SK-N-MC (cell line): ENCODE data around the gene IPP.

Experiments used
- DNase-seq: peaks from one replicate; pipeline ENCODE4 v3.0.0-alpha.2; 2011; ENCODE audit warnings: low read depth, low spot score
- H3K27ac ChIP-seq: fragments of 200-600 bp; sonication (generic); 2 replicates; pipeline ENCODE4 v1.5.1; 2016; ENCODE audit warnings: mixed run types
- H3K36me3 ChIP-seq: fragments of 200-600 bp; sonication (generic); 2 replicates; pipeline ENCODE4 v1.6.1; 2017; ENCODE audit warnings: antibody characterized with exemption, low read length, mixed read lengths; ENCODE audit not compliant: insufficient read depth
- H3K4me3 ChIP-seq: fragments of 200-600 bp; sonication (generic); 2 replicates; pipeline ENCODE4 v1.5.1; 2016
- H3K9ac ChIP-seq: fragments of 200-600 bp; sonication (generic); 2 replicates; pipeline ENCODE4 v1.8.0; 2017; ENCODE audit warnings: mixed run types, mixed read lengths; ENCODE audit not compliant: insufficient read length
- H3K9me3 ChIP-seq: fragments of 200-600 bp; sonication (generic); 2 replicates; pipeline ENCODE4 v1.6.1; 2017; ENCODE audit warnings: low read depth, mild to moderate bottlenecking, antibody characterized with exemption, low read length, moderate library complexity, mixed read lengths
- EZH2 ChIP-seq: fragments of 200-600 bp; sonication (generic); IDR thresholded peaks from one replicate; pipeline ENCODE4 v1.6.1; 2017; ENCODE audit warnings: antibody characterized with exemption
- FOXP2 ChIP-seq: optimal IDR thresholded peaks from 2 replicates; pipeline ENCODE3; 2011; ENCODE audit warnings: mild to moderate bottlenecking, moderate library complexity; ENCODE audit not compliant: insufficient read depth; ENCODE audit errors: extremely low read length, control extremely low read depth
- POLR2AphosphoS5 ChIP-seq: IDR thresholded peaks from 2 replicates; pipeline ENCODE4 v1.6.1; 2012; ENCODE audit warnings: mild to moderate bottlenecking, low read depth, low read length, borderline replicate concordance

IPP gene

DNA sequence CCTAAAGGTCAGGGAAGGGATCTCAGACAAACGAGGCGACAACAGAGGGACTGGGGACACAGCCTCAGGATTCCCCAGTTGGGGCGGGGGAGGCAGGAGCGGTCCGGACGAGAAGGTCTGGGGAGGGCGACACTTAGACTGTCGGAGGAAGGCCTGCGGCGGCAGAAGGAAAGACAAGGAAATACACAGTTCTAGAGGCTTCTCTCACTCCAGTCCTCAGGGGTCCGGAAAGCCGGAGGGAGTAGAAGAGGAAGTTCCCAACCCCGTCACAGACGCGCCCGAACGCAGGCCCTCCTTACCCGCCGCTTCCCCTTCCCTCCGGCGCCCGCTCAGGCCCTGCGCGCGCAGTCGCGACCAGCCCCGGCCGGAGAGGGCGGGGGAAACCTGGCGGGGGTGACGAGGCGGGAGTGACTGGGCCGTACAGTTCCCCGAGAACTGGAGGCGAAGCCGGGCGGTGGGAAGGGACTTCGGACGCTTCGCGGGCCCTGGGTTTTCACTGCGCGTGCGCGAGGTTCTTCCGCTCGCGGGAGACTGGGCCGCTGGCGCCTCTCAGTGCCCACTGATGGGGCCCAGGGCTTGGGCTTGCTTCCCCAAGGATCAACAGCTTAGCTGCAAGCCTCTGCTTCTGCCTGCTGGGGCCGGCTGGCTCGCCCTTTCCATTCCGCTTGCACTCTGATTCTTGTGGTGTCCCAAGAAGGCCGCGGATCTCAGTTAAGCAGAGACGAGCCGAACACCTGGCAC, at the start of gene IPP:
TSS of gene IPP (minus strand) at position 356 of the 741 bp plus-strand sequence. CDS start 4,242 bp downstream, outside the sequence.
- H3K36me3 ChIP-seq, result no peaks in the 10 kb centered on the region
- peak; percentile 45 for DNase-seq
- peak within 1 kb of the TSS; percentile 95 for H3K9ac ChIP-seq
- TF ChIP-seq POLR2AphosphoS5 (peak; percentile 92), EZH2 (no peak)
- H3K27ac ChIP-seq, result peak within 1 kb of the TSS; percentile 92
- H3K9me3 ChIP-seq, result no peaks in the 10 kb centered on the region
- peak within 1 kb of the TSS; percentile 88 for H3K4me3 ChIP-seq

DNA sequence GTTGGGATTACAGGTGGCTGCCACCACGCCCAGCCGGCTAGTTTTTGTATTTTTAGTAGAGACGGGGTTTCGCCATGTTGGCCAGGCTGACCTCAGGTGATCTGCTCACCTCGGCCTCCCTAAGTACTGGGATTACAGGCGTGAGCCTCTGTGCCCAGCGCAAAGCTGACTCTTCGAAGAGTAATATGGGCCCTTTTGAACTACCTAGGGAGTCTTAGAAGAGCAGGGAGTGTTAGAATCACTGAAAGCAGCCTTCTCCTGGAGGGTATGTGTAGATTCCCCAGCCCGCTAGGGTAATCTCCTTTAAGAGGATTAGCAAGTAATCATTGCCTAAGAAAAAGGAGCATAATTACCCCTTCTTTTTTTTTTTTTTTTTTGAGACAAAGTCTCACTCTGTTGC, 46.5 kb upstream of the IPP start:
- no peak overlapping the region for H3K27ac ChIP-seq
- H3K9me3 ChIP-seq, result no peaks in the 10 kb centered on the region
- H3K4me3 ChIP-seq, result no peak overlapping the region
- no peak for TF ChIP-seq EZH2
- TF ChIP-seq FOXP2, result no peak
- TF ChIP-seq POLR2AphosphoS5, result no peak
- H3K9ac ChIP-seq, result no peak overlapping the region
- H3K36me3 ChIP-seq, result no peaks in the 10 kb centered on the region
- DNase-seq, result no peak

DNA sequence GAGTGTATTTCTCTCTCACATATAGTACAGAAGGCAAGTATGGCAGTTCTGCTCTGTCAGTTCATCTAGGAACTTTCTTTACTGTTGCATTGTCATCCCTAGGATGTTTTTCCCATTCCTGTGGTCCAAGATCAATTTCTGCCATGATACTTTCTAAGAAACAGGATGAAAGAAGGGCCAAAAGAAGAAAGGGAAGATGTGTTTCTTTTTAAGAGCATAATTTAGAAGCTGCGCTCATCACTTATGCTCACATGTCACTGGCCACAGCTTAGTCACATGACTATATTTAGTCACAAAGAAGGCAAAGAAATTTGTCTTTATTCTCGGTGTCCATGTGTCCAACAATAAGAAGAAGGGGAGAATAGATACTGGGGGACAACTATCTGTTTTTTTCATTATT, 45.9 kb upstream of the IPP start:
- TF ChIP-seq EZH2 (no peak), POLR2AphosphoS5 (no peak), FOXP2 (no peak)
- DNase-seq, result no peak
- Histone ChIP-seq H3K27ac (no peak overlapping the region), H3K4me3 (no peak overlapping the region), H3K36me3 (no peaks in the 10 kb centered on the region), H3K9me3 (no peaks in the 10 kb centered on the region), H3K9ac (no peak overlapping the region)

DNA sequence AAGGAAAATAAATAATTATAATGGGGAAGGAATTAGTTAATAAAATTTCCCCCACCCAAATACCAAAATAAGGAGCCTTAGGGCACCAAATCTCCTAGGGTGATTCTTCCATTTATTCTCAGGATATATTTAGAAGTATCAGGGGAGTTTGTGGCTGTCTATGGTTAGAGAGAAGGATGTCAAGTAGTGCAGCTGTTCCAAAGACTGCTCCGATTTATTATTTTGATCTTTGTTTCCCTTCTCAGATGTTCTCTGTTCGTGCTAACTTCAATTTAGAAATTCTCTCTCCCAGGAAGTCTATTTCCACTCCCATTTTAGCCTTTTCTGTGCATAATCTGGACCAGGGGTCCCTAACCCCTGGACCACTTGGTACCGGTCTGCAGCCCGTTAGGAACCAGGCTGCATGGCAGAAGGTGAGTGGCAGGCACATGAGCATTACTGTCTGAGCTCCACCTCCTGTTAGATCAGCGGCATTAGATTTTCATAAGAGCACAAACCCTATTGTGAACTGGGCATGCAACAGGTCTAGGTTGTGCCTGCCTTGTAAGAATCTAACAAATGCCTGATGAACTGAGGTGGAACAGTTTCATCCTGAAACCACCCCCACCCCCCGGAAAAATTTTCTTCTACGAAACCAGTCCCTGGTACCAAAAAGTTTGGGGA, 43.6 kb upstream of the IPP start:
- H3K9ac ChIP-seq, result no peak overlapping the region
- no peak for DNase-seq
- H3K27ac ChIP-seq, result no peak overlapping the region
- H3K36me3 ChIP-seq, result no peaks in the 10 kb centered on the region
- no peak overlapping the region for H3K4me3 ChIP-seq
- TF ChIP-seq POLR2AphosphoS5 (no peak), FOXP2 (no peak), EZH2 (no peak)
- no peaks in the 10 kb centered on the region for H3K9me3 ChIP-seq

DNA sequence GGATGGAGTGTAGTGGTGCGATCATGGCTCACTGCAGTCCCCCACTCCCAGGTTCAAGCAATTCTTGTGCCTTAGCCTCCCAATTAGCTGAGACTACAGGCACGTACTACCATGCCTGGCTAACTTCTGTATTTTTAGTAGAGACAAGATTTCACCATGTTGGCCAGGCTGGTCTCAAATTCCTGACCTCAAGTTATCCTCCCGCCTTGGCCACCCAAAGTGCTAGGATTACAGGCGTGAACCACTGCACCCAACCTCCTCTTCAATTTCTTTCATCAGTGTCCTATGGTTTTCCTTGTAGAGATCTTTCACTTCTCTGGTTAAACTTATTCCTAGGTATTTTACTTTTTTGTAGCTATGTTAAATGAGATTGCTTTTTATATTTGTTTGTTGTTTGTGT, 42.3 kb upstream of the IPP start:
- H3K4me3 ChIP-seq, result no peak overlapping the region
- TF ChIP-seq POLR2AphosphoS5 (no peak), FOXP2 (no peak), EZH2 (no peak)
- H3K9ac ChIP-seq, result no peak overlapping the region
- no peak for DNase-seq
- no peaks in the 10 kb centered on the region for H3K9me3 ChIP-seq
- H3K27ac ChIP-seq, result no peak overlapping the region
- H3K36me3 ChIP-seq, result no peaks in the 10 kb centered on the region

DNA sequence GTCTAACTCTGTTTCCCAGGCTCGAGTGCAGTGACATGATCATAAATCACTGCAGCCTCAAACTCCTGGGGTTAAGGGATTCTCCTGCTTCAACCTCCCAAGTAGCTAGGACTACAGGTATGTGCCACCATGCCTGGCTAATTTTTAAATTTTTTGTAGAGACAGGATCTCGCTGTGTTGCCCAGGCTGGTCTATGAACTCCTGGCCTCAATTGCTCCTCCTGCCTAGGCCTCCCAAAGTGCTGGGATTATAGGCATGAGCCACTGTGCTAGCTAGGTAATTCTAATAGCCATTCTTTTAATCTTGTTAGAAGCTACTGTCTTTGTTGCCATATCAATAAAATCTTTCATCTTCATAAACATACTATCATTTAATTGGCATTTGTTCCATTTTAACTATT, 39.1 kb upstream of the IPP start:
- DNase-seq, result no peak
- H3K4me3 ChIP-seq, result no peak overlapping the region
- no peak overlapping the region for H3K9ac ChIP-seq
- TF ChIP-seq POLR2AphosphoS5 (no peak), FOXP2 (no peak), EZH2 (no peak)
- no peaks in the 10 kb centered on the region for H3K36me3 ChIP-seq
- H3K27ac ChIP-seq, result no peak overlapping the region
- H3K9me3 ChIP-seq, result no peaks in the 10 kb centered on the region

DNA sequence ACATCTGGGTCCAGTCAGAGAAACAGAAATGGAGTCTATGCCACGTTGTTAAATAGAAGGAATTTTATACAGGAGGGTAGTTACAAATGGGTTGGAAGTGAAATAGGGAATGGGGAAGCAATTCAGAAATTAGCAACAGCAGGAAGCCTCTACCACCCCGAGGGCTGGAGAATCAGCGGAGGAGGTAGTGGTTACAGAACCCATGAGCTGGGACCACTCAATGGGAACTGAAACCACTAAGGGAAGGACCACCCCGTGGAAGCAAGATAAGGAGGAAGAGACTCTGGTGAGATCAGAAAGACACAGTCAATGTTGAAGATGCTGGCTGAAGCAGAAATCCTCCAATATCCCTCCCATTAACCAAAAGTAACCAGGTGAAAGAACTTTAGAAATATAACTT, 37.5 kb upstream of the IPP start:
- no peak overlapping the region for H3K9ac ChIP-seq
- H3K36me3 ChIP-seq, result no peaks in the 10 kb centered on the region
- H3K4me3 ChIP-seq, result no peak overlapping the region
- DNase-seq, result no peak
- H3K9me3 ChIP-seq, result no peaks in the 10 kb centered on the region
- H3K27ac ChIP-seq, result no peak overlapping the region
- no peak for TF ChIP-seq FOXP2
- no peak for TF ChIP-seq POLR2AphosphoS5

DNA sequence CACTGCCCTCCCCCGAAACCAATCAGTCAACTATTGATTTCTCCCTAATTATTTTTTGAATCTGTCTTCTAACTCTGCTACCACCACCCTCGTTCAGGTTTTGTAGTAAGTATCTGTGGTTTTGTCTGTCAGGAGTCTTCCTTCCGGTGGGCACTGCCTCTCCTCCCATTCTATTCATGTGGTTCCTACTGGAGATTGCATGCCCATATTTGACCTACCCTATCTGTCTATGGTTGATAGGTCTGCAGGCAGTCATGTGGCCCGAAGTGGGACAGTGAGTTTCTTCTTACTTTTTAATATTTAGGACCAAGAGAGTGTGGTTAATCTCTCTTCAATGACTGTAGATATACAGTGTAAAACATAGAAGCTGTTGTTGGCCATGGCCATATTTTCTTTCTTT, 35.1 kb upstream of the IPP start:
- Histone ChIP-seq H3K4me3 (no peak overlapping the region), H3K27ac (no peak overlapping the region), H3K9ac (no peak overlapping the region), H3K9me3 (no peaks in the 10 kb centered on the region), H3K36me3 (no peaks in the 10 kb centered on the region)
- no peak for DNase-seq
- TF ChIP-seq POLR2AphosphoS5, result no peak
- TF ChIP-seq EZH2, result no peak
- TF ChIP-seq FOXP2, result no peak

DNA sequence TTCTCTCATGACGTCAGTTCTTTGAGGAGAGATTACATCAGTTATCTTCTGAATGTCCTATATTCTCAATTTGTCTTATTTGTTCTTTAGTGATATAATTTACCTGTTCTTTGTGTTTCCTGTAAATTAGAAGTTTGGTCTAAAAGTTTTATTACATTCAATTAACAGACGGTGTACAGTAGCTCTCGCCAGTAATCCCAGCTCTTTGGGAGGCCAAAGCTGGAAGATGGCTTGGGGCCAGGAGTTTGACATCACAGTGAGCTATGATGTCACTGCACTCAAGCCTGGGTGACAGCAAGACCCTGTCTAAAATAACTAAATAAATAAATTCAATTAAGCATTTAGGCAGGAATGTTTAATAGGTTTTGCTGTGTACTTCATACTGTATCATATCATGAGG, 25.3 kb upstream of the IPP start:
- no peak for DNase-seq
- no peak overlapping the region for H3K27ac ChIP-seq
- TF ChIP-seq FOXP2 (no peak), EZH2 (no peak), POLR2AphosphoS5 (no peak)
- no peaks in the 10 kb centered on the region for H3K36me3 ChIP-seq
- H3K9me3 ChIP-seq, result no peaks in the 10 kb centered on the region
- no peak overlapping the region for H3K9ac ChIP-seq
- no peak overlapping the region for H3K4me3 ChIP-seq
